Measurements from ENCODE around the gene DCAF12.
A peak's percentile ranks its signal among the peaks of the same experiment; 100 is the strongest.

The DCAF12 gene

GRCh38 chr9:34126207-34127034 lies at the start of gene DCAF12:
TSS of gene DCAF12 (minus strand) at chr9:34126698. CDS start at chr9:34126431, 267 bp downstream.
- peak within 1 kb of the TSS; percentile 89 for H3K27ac ChIP-seq

GRCh38 chr9:34176089-34176488 lies 49.6 kb upstream of the DCAF12 start:
- TF ChIP-seq CTCF (IDR thresholded peaks at IDR 0.05), result no peak
- no peak for TF ChIP-seq ZFX (IDR thresholded peaks at IDR 0.05; ENCODE audit: borderline replicate concordance)
- H3K27ac ChIP-seq, result no peak overlapping the region

More at GRCh38 chr9:34126207-34127034, at the start of gene DCAF12:
- peak; percentile 16; the same call in 1 of the 2 replicates for TF ChIP-seq CTCF (IDR thresholded peaks at IDR 0.05)
- TF ChIP-seq ZFX (IDR thresholded peaks at IDR 0.05; ENCODE audit: borderline replicate concordance), result no peak

DNA sequence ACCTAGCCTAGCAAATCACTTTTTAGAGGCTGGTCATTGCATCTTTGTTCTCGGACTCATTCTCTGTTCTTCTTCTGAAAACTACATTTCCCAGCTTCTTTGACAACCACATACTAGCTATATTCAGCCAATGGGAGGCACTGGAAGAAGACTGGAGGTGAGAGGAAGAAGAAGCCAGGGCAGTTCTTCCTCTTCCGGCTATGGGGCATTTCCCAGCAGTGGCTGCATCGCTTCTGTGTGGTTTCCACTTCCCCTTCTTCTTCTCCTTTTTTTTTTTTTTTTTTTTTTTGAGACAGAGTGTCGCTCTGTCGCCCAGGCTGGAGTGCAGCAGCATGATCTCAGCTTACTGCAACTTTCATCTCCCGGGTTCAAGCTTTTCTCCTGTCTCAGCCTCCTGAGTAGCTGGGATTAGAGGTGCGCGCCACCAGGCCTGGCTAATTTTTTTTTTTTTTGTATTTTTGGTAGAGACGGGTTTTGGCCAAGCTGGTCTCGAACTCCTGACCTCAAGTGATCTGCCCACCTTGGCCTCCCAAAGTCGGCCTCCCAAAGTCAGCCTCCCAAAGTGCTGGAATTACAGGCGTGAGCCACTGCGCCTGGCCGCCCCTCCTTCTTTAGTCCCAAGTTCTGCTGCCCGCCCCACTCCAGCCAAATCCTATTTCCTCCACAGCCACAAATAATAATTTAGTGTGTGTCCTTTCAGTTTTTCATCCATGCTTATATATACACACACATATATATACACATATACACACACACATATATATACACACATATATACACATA lies 45.4 kb upstream of the DCAF12 start:
- no peak for TF ChIP-seq CTCF (IDR thresholded peaks at IDR 0.05)
- TF ChIP-seq ZFX (IDR thresholded peaks at IDR 0.05; ENCODE audit: borderline replicate concordance), result no peak
- H3K27ac ChIP-seq, result no peak overlapping the region

GRCh38 chr9:34170237-34170991 lies 43.9 kb upstream of the DCAF12 start:
- H3K27ac ChIP-seq, result no peak overlapping the region
- TF ChIP-seq CTCF (IDR thresholded peaks at IDR 0.05) (no peak), ZFX (IDR thresholded peaks at IDR 0.05; ENCODE audit: borderline replicate concordance) (no peak)

- TF ChIP-seq CTCF (IDR thresholded peaks at IDR 0.05) (no peak), ZFX (IDR thresholded peaks at IDR 0.05; ENCODE audit: borderline replicate concordance) (no peak)
- no peak overlapping the region for H3K27ac ChIP-seq
Measured at GRCh38 chr9:34169125-34169524, 42.6 kb upstream of the DCAF12 start.

DNA sequence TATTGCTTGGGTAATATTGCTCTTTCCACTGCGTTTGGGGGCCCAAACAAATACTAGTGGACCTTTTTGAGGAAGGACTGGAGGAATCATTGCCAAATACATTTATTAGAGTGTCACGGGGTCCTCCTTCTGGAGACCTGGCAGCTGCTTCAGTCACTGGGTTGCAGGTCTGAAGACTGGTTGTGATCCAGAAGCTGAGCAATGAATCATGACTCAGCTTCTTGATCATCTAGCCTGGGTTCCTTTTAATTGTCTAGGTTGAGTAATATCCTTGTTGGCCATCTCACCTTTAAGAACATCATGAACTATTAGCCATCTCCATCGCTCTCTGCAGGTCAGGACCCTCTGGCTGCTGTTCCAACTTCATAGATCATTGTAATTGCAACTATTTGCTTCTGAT lies 36.9 kb upstream of the DCAF12 start:
- H3K27ac ChIP-seq, result peak overlapping the region; percentile 70
- TF ChIP-seq CTCF (IDR thresholded peaks at IDR 0.05), result no peak
- no peak for TF ChIP-seq ZFX (IDR thresholded peaks at IDR 0.05; ENCODE audit: borderline replicate concordance)
